Renal cortical epithelial cell (primary cell): ENCODE measurements around the gene CCDC18. TPM values are rescaled to one million over a fixed set of nuclear protein-coding genes. Genes with fewer than 3 reads are reported as not detected.
"Not testable (repeated sequence)": the region's sequence is repeated elsewhere in the genome, so short reads cannot be mapped to it uniquely, and the experiment has no call there.

ENCODE experiments used
- DNase-seq: peaks from one replicate; pipeline ENCODE4 v3.0.0-alpha.2; 2011; ENCODE audit warnings: low read depth
- total RNA-seq: library from RNA; depleted of rRNA; stranded (reverse); fragments of >200 nt; gene quantifications from 2 replicates; pipeline ENCODE4 v1.2.3, GENCODE V29; 2014

CCDC18 gene, protein sequence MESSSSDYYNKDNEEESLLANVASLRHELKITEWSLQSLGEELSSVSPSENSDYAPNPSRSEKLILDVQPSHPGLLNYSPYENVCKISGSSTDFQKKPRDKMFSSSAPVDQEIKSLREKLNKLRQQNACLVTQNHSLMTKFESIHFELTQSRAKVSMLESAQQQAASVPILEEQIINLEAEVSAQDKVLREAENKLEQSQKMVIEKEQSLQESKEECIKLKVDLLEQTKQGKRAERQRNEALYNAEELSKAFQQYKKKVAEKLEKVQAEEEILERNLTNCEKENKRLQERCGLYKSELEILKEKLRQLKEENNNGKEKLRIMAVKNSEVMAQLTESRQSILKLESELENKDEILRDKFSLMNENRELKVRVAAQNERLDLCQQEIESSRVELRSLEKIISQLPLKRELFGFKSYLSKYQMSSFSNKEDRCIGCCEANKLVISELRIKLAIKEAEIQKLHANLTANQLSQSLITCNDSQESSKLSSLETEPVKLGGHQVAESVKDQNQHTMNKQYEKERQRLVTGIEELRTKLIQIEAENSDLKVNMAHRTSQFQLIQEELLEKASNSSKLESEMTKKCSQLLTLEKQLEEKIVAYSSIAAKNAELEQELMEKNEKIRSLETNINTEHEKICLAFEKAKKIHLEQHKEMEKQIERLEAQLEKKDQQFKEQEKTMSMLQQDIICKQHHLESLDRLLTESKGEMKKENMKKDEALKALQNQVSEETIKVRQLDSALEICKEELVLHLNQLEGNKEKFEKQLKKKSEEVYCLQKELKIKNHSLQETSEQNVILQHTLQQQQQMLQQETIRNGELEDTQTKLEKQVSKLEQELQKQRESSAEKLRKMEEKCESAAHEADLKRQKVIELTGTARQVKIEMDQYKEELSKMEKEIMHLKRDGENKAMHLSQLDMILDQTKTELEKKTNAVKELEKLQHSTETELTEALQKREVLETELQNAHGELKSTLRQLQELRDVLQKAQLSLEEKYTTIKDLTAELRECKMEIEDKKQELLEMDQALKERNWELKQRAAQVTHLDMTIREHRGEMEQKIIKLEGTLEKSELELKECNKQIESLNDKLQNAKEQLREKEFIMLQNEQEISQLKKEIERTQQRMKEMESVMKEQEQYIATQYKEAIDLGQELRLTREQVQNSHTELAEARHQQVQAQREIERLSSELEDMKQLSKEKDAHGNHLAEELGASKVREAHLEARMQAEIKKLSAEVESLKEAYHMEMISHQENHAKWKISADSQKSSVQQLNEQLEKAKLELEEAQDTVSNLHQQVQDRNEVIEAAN (N-terminal part only)
- total RNA-seq = 9.7 and 10.2 TPM in 2 replicates

DNA sequence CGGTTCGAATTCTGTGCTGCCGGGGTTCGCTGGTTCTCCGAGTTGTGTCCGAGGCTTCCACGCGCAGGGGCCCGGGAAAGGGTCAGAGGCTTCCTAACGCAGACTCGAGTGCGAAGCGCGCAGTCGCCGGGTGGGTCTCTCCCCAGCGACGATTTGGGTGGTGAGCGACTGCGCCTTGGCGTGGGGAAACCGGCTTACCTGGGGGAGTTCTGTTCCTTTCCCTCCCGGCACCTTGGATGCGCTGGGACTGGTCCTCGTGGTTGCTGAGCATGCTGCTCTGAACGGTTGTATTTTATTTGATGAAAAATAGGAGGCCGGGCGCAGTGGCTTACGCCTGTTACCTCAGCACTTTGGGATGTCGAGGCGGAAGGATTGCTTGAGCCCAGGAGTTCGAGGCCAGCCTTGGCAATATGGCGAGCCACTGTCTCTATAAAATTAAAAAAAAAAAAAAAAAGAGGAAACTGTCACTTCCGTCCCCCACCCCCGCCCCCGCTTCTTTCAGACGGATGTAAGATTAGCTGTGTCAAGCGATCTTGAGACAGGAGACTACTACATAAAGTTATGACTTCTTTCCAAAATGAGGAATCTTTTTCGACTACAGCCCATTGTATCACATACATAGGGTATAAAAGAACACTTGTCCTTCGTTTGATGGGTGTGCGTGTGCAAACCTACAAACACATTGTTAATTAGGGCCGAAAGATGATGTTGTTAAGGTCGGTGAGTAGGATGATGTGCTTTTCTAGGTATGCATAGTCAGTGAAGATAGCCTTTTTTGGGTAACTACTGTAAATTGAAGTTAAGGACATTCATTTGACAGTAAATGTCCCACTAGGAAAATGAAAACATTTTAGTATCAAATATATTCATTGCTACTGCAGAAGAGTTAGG, at the start of gene CCDC18:
TSS of gene CCDC18 (plus strand) at position 2 of the 891 bp plus-strand sequence. CDS start 2,638 bp downstream, outside the sequence.
- DNase-seq = peak; percentile 15

DNA sequence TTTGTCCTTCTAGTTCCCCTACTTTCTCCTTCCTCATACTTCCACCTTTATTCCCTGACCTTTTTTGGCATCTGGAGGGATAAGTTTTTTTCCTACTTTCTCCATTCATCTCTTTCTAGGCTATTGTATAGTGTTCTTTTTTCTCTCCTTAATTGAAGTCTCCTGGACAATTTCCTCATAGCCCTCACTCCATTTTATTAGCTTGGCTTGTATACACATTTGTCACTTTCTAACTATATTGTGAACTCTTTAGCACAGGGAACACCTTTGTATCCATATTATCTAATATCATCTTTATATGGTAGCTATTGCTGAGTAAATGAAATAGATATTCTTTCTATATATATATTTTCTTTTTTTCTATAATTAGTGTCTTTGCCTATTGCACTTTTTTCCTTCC, 47.9 kb upstream of the CCDC18 start:
- no peak for DNase-seq

DNA sequence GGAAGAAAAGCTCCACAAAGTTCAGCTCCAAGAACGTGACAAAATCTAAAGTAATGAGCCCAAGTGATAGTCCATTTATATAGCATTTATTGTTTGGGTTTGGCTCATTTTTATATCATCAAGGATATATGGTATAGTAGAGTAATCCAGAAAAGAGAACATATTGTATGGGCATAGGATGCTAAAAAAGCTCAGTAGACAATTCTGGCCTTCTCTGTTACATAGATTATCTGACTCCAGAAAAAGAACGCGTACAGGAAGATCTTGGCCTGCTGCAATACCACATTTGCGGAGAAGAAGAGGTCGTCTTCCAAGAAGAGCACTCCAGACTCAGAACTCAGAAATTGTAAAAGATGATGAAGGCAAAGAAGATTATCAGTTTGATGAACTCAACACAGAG, 44.1 kb upstream of the CCDC18 start:
- DNase-seq = no peak

DNA sequence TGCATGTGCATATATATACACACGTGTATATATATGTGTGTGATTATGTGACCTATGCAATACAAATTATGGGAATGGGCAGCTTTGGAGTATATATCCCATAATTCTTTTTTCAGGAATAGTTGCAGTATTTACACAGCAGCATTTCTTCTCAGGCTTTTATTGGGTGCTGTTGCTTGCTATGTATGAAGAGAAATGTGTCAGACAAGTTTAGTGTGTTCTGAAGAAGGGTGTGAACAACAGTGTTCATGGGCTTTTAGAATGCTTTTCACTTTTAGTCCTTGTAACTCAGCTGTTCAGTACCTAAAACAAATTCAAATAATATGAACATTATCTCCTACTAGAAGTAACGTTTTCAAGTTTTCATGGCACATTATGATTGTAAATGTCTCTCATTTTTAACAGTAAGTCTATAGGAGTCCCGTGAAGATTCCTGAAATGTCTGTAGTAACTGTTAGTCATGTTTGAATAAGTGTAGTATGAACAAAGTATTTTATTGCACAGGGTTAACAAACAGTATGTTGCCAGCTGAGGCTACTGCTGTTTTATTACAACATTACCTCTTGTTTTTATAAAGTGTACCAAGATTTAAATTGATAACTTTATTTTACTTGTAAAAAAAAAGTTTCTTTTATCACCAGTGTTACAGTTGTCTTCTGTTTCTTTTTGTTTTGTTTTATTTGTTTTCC, 42.8 kb upstream of the CCDC18 start:
- DNase-seq = no peak

DNA sequence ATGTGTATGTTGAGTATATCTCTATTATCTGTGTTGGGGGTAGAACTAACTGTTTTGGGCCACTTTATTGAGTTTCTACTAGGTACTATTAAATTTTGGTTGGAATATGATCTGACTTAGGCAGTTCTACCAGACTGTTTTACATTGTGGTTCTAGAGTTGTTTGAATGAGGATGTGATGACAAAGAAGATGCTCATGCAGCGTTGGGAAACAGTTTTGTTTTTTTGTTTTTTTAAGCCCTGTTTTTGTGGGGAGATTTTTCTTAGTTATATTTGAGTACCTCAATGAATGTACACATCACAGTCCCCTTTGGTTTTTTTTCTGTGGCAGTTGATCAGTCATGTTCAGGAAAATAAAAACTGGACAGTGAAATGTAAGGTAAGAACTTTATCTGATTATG, 40.4 kb upstream of the CCDC18 start:
- no peak for DNase-seq

DNA sequence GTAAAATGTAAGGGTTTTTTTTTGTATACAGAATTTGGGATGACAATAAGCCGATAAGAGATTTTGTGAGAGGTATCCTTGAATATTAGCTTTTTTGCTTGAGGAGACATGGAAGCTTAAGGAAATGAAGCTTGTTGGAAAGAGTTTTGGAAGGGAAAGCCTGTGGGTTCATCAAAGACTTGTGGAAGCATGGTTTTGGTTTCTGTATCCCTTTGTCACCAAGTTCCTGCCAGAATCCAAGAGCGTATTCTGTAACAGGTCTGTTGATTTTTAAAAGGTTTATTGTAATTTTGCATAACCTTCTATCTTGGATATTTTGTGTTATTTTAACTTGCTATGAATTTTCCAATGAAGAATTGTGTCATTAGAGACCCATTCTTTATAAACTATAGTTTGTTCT, 38.4 kb upstream of the CCDC18 start:
- DNase-seq = no peak

DNA sequence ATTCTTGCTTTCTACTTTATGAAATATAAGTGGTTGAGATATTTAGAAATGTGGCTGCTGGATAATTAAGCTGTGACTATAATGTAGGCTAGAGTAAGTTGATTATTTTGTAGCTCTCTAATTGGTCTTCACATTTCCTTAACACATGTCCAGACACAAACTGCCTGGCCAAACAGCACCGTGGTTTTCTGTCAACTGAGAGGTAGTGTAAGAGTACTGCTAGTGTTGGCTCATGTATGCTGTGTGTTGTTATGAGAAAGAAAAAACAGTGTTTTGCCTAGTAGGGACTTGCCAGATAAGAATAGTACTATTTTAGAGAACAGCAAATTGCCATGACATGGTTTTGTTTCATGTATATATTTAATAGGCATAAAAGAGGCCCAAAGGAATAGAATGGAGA, 37.4 kb upstream of the CCDC18 start:
- peak; percentile 13 for DNase-seq

DNA sequence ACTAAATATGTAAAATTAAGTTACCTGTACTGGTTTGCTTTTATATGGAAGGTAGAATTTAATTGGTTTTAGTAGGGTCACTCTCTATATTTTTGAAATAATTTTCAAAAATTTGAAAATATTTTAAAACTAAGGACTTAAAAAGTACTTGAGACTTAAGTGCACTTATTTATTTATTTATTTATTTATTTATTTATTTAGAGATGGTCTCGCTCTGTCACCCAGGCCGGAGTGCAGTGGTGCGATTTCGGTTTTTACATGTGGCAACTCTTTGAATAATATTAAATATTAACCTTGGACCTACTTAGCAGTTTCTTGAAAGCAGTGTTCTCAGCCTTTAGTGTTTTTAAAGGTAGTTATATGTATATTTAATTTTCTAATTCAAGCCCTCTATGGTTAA, 36.8 kb upstream of the CCDC18 start:
- peak; percentile 8 for DNase-seq

DNA sequence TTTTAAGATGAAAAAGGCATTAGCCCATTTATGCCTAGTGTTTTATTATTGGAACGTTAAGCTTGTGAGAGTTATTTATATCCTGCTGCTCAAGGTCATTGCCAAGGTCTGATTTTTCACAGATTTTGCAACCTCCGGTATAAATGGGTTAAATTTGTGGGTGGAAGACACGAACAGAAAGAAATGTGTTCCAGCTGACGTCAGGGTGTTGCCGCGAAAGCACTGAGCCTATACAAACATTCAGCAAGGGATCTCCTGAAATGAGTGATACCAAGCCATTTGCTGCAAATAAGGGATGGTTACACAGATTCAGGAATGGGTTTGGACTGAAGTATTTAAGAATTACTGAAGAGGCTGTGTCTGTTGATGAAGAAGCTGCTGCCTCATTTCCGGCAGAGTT, 32.5 kb upstream of the CCDC18 start:
- no peak for DNase-seq

DNA sequence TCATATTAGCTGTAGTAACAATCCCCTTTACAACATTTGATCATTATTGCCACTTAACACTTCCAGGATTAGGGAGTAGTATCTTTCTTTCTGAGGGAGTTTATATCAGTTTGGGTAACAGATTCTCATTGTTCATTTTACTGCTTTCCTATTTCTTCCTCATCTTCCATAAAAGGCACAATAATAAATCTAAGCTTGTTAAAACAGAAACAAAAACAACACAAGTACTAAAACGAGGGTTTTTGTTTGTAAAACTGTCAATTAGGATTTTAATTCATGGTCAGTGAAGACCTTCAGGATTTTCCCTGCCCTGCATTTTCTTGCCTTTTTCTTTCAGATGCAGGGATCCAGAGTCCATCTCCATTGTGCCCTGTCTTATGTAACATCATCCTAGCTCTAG, 29.8 kb upstream of the CCDC18 start:
- DNase-seq = no peak

DNA sequence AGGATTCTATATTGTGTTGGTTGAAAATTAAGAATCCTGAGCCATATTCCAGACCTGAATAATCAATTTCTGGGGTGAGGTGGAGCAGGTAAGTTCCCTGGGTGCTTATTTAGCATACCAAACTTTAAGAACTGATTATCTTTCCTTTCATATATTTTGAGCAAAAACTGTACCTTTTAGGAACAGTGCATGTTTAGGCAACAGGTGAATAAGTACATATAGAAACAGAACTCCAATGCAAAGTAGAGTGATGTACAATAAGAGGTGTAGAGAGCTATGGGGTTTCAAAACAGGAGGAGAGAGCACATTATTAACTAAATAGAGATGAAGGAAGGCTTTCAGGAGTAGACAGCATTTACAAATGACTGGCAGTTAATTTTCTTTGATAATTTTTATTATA, 29.1 kb upstream of the CCDC18 start:
- DNase-seq = no peak

DNA sequence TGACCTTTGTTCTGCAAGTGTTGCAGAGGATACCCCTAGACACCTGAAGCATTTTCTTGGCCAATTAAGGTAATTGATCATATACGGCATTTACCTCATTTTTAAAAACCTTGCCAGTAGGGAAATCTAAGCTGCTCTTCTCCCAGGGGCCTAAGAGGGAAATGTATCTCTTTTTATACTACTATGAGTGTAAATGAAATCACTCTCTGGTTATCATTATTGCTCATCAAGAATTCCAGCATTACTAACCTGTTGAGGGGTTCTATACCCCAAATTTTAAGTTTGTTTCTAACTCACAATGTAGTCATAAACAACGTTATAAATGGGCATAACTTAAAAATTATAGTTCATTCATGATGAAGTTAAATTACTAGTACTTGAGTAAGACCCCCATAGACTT, 27.7 kb upstream of the CCDC18 start:
- DNase-seq = no peak

DNA sequence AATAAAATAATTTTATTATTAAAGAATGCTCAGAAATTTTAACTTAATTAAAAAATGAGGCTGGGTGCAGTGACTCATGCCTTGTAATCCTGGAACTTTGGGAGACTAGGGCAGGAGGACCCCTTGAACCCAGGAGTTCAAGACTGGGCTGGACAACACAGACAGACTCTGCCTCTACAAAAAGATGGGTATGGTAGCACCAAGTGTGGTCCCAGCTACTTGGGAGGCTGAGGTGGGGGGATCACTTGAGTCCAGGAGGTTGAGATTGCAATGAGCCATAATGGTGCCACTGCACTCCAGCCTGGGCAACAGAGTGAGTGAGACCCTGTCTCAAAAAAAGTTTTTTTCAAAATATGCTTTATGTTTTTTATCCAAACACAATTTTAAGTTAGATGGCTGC, 25.6 kb upstream of the CCDC18 start:
- DNase-seq = no peak

DNA sequence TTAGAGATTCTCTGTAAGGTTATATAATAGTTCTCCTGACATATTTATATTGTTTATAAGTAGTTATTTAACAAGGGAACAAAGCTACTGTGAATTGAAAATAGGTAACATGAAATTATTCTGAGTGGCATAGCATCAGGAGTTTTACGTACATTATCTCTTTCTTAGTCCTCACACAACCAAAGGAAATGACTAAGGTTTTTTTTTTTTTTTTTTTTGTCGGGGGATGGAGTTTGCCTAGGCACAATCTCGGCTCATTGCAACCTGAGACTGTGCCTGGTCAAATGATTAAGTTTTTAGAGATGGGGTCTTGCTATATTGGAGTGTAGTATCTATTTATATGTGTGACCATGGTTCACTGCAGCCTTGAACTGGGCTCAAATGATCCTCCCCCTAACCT, 25.2 kb upstream of the CCDC18 start:
- DNase-seq = no peak

DNA sequence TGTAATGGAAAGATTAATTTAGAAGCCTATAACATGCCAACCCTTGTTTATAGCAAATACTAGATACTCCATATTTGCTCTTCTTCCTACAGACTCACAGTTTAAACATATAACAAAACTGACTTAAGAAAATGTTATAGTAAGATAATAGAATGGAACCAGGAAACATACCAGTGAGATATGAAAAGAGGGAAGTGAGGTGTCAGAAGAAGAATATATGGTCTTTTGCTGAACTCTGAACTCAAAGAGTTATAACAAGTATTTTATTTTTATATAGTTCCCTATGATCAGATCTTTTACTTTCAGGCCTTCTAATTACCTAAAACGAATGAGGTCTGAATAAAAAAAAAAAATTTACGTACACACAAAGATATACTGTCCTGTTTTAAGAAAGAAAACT, 21.2 kb upstream of the CCDC18 start:
- no peak for DNase-seq

DNA sequence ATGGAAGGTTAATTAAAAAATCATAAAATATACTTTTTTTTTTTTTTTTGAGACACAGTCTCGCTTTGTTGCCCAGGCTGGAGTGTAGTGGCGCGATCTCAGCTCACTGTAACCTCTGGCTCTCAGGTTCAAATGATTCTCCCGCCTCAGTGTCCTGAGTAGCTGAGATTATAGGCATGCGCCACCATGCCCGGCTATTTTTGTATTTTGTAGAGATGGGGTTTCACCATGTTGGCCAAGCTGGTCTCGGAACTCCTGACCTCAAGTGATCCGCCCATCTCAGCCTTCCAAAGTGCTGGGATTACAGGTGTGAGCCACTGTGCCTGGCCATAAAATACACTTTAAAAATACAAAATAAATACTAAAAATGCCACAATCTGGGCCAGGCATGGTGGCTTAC, 17.2 kb upstream of the CCDC18 start:
- not testable (repeated sequence) for DNase-seq

DNA sequence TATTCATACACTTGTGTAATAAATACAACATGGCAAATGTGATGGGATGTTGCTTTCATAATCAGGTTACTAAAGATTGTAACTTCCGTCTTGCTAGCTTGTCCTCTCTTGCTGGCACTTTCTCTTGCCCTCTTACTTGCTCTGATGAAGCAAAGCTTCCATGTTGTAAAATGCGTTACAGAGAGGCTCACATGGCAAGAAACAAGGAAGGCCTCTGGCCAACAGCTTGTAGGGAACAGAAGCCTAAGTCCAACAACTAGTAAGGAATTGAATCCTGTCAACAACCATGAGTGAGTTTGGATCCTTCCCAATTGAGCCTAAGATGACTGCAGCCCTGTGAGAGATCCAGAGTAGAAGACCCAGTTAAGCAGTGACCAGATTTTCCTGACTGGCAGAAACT, 15.7 kb upstream of the CCDC18 start:
- no peak for DNase-seq

DNA sequence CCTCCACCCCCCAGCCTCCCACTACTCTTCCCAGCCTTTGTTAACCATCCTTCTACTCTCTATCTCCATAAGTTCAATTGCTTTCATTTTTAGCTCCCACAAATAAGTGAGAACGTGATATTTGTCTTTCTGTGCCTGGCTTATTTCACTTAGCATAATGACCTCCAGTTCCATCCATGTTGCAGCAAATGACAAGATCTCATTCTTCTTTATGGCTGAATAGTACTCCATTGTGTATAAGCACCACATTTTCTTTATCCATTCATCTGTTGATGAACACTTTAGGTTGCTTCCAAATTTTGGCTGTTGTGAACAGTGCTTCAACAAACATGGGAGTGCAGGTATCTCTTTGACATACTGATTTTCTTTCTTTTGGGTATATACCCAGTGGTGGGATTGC, 14.6 kb upstream of the CCDC18 start:
- not testable (repeated sequence) for DNase-seq

DNA sequence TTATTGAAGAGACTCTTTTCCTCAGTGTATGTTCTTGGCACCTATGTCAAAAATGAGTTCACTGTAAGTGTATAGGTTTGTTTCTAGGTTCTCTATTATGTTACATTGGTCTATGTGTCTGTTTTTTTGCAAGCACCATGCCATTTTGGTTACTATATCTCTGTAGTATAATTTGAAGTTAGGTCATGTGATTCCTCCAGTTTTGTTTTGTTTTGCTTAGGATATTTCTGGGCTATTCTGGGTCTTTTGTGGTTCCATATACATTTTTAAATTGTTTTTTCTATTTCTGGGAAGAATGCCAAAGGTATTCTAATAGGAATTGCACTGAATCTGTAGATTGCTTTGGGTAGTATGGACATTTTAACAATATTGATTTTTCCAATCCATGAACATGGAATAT, 13.5 kb upstream of the CCDC18 start:
- DNase-seq = no peak

DNA sequence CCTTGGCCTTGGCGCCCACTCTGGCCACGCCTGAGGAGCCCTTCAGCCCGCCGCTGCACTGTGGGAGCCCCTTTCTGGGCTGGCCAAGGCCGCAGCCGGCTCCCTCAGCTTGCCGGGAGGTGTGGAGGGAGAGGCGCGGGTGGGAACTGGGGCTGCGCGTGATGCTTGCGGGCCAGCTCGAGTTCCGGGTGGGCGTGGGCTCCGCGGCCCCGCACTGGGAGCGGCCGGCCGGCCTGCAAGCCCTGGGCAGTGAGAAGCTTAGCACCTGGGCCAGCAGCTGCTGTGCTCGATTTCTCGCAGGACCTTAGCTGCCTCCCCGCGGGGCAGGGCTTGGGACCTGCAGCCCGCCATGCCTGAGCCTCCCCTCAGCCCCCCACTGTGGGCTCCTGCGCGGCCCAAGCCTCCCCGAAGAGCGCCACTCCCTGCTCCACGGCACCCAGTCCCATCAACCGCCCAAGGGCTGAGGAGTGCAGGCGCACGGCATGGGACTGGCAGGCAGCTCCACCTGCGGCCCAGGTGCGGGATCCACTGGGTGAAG, 10.3 kb upstream of the CCDC18 start:
- DNase-seq = not testable (repeated sequence)
